GM10248 (cell line): Measurements from ENCODE around the gene FAM180A.

Experiments used
- CTCF ChIA-PET: fragments of 300-600 bp; sonication (Branson Sonifier 250); formaldehyde crosslinking; extraction: SDS; loops from one replicate; lab custom pipeline; 2021; ENCODE audit warnings: antibody characterized with exemption; lab: Yijun Ruan, JAX
- POLR2A ChIA-PET: fragments of 350-650 bp; sonication (Branson Sonifier 250); formaldehyde crosslinking; extraction: SDS; loops from one replicate; lab custom pipeline; 2020; ENCODE audit warnings: antibody characterized with exemption; lab: Yijun Ruan, JAX
- DNase-seq: peaks from one replicate; pipeline ENCODE4 v3.0.0; 2012; ENCODE audit errors: extremely low spot score
- TF ChIP-seq, protein P1 (sequence below): IDR thresholded peaks from 2 replicates; pipeline ENCODE4 v1.5.1; 2012; ENCODE audit warnings: mild to moderate bottlenecking, low read depth; ENCODE audit errors: extremely low read depth, missing control alignments, control extremely low read depth

Gene FAM180A

DNA sequence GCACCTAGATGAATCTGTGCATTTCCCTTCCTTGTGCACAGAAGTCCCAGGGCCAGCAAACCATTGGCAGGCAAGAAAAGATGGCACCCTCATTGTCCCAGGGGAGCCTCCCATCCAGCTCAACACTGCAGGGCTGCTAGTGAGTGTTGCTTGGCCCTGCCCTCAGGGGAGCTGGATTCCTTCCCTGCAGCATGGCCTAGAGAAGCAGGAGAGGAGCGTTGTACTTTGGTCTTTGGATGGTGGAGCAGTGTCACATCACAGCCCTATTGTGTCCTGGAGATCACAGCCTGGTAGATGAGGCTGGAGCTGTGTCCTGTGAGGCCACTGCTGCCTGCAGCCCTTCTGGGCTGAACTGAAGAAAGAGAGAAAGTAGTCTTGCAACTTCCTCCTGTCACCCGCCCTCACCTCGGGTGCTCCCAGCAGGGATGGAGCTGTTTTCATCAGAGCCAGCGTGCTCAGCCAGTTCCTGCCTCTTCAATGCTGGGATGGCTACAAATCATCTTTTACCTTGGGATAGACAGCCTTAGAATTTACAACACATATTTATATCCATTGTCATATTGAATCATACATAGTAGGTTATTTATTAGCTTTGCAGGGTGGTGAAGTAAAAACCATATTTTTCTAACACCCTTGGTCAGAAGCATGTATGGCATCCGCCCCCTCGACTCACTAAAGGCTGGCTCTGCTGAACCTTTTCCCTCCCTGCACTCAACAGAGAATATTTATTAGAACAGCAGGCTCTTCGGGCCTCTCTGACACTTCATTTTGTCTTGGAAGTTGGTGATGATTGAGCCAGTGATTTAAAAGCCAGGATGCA lies 43.1 kb upstream of the FAM180A start:
- ChIA-PET CTCF (interaction anchor here (1.1 to 2.5 kb wide), 4 partner anchors 10 to 517 kb away, joined by 3 to 10 read pairs (median 4); no protein-coding TSS in a partner anchor), POLR2A (no interaction called here)
- no peak for DNase-seq
- TF ChIP-seq, protein P1, sequence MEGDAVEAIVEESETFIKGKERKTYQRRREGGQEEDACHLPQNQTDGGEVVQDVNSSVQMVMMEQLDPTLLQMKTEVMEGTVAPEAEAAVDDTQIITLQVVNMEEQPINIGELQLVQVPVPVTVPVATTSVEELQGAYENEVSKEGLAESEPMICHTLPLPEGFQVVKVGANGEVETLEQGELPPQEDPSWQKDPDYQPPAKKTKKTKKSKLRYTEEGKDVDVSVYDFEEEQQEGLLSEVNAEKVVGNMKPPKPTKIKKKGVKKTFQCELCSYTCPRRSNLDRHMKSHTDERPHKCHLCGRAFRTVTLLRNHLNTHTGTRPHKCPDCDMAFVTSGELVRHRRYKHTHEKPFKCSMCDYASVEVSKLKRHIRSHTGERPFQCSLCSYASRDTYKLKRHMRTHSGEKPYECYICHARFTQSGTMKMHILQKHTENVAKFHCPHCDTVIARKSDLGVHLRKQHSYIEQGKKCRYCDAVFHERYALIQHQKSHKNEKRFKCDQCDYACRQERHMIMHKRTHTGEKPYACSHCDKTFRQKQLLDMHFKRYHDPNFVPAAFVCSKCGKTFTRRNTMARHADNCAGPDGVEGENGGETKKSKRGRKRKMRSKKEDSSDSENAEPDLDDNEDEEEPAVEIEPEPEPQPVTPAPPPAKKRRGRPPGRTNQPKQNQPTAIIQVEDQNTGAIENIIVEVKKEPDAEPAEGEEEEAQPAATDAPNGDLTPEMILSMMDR: no peak

DNA sequence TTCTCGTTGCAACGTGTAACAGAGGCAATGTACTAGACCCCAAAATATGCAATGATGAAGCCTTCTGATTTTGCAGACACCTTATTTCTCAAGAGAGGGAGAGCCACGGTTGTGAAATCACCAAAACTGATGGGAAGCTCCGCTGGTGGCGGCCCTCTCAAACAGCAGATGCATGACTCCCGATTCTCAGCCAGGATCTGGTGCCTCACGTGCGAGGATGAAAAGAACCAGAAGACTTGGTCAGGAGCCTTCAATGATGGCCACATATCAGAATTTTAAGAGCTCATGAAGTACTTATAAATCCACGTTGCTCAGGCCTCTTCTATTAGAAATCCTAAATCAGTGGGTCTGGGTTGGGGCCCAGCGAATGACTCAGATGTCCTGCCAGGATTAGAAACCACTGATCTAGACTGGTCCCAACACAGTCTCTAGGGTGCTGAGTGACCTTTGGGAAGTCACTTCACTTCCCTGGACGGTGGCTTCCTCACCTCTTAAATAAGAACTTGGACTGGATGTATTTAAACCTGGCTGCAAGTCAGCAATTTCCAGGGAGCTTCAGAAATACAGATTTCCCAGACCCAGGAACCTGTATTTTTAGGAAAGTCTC lies 41.9 kb upstream of the FAM180A start:
- DNase-seq: no peak
- ChIA-PET POLR2A (no interaction called here), CTCF (interaction anchor here (1.0 to 1.2 kb wide), 3 partner anchors 11 to 72 kb away, joined by 3 to 5 read pairs (median 4); no protein-coding TSS in a partner anchor)
- TF ChIP-seq, protein P1: no peak

DNA sequence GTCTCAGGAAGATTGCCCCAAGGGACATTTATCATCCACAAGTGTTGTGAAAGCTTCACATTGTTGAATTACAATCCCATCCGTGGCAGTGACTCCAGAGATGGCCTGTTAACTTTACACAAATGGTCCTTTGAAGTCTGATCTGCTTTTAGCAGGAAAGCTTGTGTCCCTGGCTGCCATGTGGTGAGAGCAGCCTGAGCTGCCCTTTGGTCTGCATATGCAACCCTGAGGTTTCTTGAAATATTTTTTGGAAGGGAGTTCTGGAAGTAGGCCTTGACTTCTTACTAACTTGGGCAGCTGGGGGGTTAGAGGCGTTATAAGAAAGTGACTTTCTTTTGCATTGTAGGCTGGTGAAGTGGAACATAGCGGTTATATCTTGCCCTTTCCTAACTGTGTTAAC lies 41.3 kb upstream of the FAM180A start:
- TF ChIP-seq, protein P1: no peak
- POLR2A ChIA-PET: no interaction called here
- DNase-seq: no peak
- CTCF ChIA-PET: interaction anchor here (1.0 to 1.2 kb wide), 3 partner anchors 11 to 71 kb away, joined by 3 to 5 read pairs (median 4); no protein-coding TSS in a partner anchor

DNA sequence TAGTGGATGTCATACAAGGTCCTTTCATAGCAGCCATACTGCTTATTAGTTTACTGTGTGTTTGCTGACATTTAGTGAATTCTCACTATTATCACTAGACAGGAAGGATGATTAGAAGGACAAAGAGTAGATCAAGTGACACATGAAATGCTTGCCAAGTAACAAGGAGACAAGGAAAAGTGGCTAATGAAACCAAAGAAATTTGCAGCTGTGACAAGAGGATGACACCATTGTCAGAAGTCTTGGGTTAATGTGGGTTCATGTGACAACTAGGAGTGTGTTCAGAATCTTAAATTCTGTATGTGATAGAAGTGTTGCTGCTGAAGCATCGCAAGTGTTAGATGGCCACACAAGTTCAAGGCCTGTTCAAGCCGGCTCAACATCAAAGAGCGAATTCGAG lies 40.8 kb upstream of the FAM180A start:
- POLR2A ChIA-PET: no interaction called here
- TF ChIP-seq, protein P1: no peak
- no peak for DNase-seq
- CTCF ChIA-PET: interaction anchor here (1.0 to 1.2 kb wide), 2 partner anchors 16 to 71 kb away, joined by 3 to 4 read pairs; no protein-coding TSS in a partner anchor

DNA sequence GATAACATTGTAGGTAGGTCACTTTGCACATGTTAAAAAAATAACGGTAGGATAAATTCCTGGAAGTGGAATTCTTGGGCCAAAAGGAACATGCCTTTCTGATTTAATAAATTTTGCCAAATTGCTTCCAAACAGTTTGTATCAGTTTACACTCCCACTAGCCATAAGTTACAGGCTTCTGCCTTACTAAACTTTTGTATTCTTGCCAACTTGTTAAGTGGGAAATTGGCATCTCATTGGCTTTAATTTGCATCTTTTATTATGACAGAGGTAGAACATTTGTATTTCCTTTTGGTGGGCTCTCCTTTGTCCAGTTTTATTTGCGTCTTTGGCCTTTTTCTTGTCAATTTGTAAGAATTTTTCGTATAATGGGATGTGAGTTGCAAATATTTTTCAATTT lies 38.3 kb upstream of the FAM180A start:
- POLR2A ChIA-PET: no interaction called here
- TF ChIP-seq, protein P1: no peak
- CTCF ChIA-PET: no interaction called here
- no peak for DNase-seq

DNA sequence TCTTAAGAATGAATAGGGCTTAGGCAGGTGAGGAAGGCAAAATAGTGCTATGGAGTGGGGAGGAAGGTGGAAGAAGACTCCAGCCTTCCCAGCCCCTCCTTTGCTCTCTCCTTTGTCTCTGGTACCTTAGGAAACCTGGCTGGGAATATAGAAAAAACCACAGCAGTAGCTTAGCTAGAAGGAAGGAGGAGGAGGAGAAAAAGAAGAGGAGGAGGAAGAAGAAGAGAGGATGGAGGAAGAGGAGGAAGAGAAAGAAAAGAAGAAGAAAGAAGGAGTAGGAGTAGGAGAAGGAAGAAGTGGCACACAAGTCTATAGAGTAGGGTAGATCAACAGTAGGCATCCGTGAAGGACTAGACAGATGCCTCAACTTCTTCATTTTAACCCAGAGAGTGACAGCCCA lies 36.5 kb upstream of the FAM180A start:
- ChIA-PET CTCF (interaction anchor here (1.1 to 1.3 kb wide), 2 partner anchors 68 to 75 kb away, joined by 3 read pairs; no protein-coding TSS in a partner anchor), POLR2A (no interaction called here)
- DNase-seq: no peak
- TF ChIP-seq, protein P1: no peak
